GM19099 (cell line): Measurements from ENCODE around the gene SOCS3.

Experiments used
- POLR2A ChIP-seq: IDR thresholded peaks from 3 replicates; pipeline ENCODE4 v1.6.1; 2011; ENCODE audit warnings: low read depth; ENCODE audit not compliant: insufficient read length; ENCODE audit errors: extremely low read depth

The SOCS3 gene

DNA sequence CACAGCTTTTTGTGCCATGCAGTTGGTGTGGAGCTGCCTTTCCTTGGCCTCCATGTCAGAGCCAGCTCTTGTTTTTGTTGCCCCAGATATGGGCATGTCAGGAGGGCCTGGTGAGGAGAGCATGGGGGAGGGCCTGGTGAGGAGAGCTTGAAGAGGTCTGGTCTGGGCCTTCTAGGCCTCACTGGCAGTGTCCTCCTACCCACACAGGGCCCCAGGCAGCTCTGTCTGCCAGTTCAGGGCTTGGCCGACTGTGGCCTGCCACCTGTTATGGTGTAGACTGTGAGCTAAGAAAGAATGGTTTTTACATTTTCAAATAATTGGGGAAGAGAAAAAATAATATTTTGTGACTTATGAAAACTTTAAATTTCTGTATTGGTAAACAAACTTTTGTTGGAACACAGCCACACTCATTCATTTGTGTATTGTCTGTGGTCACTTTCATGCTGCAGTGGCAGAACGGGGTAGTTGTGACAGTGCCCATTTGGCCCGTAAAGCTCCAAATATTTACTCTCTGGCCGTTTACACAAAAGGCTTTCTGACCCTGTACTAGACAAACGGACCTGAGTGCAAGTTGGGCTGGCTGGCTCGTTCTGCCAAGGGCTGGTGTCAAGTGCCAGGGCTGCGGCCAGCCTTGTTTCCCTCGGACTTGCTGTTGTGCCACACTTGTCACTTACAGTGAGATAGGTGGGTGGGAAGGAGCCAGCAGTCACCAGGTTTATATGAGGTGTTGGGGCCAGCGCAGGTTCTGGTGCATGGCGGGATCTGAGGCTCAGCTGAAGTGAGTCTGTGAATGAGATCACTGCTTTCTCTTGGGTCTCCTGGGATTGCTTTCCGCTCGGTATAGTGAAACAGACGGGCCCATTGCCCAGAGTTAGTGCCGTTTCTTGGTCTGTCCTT, 36.8 kb upstream of the SOCS3 start:
- no peak for TF ChIP-seq POLR2A

DNA sequence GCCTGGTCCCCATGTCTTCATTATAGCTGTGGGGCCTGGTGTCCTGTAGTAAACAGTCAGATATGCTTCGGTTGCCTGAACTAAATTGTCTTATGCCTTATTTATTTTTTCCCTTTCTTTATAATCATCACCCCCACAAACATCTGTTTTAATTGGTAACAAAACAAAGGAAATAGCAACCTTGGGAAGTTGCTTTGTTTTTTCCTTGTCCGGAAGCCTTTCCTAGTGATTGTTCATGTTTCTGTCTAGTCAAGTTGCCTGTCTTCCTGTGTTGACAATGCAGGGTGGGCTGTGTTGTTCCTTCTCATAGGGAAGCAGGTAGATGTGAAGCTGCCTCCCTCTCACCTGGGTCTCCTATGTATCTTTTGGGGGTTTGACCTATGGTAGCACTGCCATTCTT, 35.3 kb upstream of the SOCS3 start:
- no peak for TF ChIP-seq POLR2A

DNA sequence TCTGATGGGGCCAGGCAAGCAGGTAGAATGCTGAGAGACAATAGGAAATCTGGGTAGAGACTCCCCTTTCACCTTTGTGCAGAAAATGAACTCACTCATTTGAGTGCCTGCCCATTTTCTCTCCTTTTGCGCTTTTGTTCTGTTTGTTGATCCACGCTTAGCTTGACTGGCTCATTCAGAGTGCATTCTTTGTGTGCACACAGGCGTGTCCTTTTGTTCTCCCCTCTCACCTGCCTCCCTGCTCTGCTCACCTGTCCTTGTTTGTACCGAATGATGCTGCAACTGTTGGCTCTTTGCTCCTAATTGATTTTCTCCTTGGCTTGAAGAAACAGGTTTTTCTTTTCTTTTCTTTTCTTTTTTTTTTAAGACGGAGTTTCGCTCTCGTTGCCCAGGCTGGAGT, 34.3 kb upstream of the SOCS3 start:
- no peak for TF ChIP-seq POLR2A

DNA sequence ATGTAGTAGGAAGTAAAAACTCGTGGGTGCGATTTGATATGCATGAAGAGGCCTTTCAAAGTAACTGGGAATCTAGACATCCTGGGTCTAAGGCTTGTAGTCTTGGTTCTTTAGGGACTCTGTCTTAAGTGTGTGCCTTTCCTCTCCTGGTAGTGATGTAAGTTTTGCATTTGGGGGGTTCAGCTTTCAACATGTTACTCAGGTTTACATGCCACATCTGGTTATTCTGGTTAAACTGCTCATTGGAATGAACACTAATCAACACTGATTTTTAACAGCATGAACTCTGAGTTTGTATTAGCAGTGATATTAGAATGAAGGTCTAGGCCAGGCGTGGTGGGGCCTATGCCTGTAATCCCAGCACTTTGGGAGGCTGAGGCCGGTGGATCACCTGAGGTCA, 33.7 kb upstream of the SOCS3 start:
- TF ChIP-seq POLR2A: no peak

DNA sequence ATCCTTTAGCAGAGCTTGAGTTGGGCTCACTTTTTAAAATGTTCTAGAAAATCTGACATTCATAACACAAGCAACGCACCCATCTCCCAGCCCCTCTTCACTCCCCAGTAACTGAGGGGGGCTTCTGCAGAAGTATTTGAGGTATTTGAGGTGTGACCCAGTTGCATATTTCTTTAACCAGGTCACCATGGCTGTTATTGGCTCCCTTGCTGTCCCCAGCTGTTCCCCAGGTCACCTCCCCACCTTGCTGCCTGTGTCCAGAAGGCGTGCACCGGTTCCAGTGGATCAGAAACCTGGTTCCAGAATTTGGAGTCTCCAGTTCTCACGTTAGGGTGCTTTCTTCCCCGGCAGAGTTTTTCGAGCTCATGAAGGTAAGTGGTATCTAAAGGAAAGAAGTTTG, 32.4 kb upstream of the SOCS3 start:
- TF ChIP-seq POLR2A: no peak

DNA sequence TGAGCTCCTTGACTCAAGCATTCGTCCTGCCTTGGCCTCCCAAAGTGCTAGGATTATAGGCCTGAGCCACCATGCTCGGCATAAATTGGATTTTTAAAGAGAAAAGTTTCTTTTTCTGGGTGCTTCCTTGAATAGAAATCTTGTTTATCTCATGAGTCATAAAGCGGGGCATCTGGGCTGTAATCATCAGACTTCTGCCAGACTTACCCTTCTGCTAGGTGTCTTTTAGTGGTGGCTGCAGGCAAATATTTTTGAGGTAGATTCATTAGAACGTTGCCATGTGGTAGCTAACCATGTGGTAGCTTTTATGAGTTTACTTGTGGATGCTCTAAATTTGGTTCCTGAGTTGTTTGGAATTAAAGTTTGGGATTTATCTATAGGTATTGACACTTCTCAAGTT, 32.0 kb upstream of the SOCS3 start:
- no peak for TF ChIP-seq POLR2A

DNA sequence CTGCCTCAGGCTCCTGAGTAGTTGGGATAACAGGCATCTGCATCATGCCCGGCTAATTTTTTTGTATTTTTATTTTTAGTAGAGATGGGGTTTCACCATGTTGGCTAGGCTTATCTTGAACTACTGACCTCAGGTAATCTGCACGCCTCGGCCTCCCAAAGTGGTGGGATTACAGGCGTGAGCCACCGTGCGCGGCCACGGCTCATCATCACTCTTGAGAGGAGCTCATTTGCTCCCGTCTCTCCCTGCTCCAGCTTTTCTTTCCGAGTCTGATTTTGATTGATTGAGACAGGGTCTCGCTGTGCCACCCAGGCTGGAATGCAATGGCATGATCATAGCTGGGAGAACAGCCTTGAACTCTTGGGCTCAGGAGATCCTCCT, 31.2 kb upstream of the SOCS3 start:
- TF ChIP-seq POLR2A: no peak

DNA sequence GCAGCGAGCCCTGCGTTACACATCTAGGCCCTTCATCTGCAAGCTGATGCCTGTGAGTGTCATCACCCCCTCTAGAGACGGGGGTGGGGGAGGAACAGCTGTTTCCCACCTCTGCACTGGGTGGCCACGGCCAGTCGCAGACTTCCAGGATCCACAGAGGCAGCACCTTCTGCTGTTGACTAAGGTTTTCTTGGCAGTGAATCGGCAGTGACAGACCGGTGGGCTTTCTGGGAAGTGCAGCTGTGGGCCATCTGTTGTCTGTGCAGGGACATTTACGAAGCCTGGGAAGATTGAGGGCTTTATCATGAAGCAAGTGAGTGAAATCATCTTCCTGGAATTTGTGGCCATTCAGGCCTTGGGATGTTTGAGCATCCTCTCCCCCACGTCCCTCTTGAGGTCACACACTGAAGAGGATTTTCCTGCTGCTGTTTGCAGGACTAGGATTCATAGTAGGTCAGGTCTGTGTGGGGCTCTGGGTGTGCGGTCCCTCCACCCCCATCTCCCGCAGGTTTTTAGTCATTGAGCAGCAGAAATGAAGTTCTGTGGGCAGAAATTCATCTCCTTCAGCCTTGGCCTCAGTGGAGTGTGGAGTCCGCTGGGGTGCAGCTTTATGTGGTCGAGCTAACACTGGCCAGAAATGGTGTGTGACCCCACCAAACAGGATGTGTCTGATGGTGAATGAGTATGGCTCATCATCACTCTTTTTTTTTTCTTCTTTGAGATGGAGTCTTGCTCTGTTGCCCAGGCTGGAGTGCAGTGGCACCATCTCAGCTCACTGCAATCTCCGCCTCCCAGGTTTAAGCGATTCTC, 30.6 kb upstream of the SOCS3 start:
- TF ChIP-seq POLR2A: no peak

DNA sequence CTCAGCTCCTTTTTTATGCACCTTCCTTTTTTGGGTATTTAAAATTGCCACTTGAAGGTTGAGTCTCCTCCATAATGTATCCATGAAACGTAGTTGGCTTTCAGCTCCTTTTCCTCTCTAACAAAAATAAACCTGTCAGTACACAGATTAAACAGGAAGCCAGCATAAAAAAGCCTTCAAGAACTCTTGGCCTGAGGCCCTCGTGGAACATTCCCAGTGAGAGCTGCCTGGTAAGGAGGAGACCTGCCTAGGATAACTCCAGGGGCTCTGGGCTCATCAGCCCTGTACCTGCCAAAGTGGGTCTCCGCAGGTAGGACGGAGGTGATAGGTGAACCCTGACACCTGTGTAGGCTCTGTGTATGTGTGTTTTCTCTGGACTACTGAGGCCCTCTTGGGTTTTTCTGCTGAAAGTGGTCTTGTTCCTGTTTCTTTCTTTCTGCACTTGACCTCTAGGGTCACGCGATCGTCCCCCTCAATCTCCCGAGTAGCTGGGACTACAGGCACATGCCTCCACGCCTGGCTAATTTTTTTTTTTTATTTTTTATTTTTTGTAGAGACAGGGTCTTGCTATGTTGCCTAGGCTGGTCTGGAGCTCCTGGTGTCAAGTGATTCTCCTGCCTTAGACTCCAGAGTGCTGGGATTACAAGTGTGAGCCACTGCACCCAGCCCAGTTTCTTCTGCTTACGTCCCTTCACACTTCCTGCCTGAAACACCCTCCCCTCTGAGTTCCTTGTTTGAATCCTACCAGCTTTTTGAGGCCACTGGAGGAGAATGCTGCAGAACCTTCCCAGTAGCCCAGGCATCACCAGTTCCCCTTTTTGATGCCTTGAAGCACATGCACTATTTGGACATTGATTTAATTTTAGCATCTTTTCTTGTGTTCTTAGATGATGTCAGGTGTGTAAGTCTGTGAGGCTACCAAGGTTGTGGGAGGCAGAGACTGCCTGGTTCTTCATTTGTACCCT, 28.4 kb upstream of the SOCS3 start:
- no peak for TF ChIP-seq POLR2A

DNA sequence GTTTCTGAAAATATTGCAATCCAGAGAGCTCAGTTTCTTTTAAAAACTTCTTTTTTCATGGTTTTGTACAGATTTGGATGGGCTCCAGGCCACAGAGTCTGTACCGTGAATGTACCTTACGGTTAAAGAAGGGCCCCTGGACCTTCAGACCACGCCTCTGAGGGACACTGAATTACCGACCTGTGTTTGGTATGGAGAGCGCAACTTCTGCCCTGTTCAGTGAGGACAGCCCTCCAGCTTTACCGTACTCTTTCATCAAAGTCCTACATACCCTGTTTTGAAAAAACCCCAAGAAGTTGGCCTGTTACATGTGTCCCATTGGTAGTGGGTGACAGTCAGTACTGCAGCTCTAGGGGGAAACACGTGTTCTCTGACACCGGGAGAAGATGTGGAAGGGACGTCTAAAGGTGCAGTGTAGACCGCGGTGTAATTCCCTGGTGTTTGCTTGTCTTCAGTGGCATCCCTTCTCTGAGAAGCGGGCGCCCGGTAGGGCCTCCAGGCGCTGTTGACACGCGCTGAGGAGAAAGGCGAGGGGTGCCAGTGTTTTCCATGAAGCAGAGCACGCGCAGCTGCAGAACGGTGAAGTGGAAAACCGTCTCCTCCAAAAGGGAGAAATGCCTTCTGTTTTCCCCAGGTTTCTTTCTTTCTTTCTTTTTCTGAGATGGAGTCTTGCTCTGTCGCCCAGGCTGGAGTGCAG, 24.8 kb upstream of the SOCS3 start:
- no peak for TF ChIP-seq POLR2A

DNA sequence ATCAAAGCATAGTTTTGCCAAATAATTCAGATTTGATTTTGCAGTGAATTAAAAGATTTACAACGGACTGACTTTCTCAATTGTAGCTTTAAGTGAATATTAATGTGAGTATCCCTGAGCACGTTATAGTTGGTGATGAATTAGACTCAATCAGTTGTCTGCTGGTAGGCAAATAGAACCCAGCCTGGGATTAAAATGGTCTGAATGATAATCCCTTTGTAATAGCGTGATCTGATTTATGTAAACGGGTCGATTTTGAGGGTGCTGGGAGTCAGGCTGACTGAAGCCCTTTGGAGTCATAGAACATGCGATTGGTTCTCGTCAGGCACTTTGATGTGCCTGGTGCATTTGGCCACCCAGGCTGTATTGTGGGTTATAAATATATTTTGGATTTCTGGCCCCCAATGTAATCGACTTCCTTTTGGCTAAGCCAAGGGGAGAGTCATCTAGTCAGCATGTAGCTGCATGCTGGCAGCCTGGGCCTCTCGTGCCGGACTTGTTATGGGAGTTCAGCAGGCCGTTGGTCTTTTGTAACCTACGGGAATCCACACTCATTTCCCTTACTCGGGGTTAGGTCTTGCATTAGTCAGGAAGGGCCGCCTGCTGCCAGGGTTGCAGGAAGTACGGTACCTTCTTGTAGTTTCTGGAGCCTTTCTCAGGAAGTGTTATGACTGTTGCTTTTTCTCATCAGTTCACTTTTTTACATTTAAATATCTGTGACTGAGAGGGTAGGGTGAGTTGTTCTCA, 24.0 kb upstream of the SOCS3 start:
- TF ChIP-seq POLR2A: no peak

DNA sequence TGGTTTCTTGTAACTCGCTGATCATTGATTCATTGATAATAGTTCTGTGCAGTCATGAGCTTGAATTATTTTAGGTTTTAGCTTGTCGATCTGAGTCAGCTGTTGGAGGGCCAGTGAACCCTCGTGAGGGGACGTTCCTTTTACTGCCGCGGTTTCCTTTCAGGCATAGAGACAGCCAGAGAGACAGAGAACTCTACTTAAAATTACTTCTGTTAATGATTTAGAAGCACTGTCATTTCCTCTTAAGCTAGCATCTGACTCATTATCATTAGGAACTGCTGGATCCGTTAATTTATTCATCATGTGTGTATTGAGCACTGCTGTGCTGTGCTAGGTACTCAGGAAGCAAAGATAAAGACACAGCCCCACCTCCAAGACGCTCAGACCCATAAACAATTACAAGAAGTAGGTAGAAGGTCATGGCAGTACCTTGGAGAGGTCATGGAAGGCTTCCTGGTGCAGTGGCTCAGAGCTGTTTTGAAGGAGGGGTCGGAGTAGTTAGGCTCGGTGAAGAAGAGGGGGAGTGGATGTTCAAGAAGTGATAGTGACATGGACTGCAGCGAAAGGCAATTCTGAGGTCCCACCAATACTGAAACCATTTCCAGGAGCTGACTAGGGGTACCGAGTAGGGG, 21.8 kb upstream of the SOCS3 start:
- TF ChIP-seq POLR2A: no peak

DNA sequence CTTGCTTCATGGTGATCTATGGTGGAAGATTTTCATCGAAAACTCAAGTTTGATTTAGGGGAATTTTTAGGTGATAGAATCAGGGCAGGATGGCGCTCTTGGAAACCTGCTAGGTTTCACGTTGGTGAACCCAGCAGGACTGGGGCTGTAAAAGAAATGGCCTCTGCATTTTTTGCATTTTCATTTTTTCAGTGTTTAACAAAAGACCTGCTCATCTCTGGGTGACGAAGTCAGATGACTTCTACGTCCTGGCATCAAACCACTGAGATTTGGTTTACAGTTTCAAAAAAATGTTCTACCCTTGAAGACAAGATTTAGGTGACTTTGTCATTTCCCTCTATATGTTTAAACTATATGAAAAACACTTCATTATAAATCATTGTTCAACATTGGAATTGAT, 20.5 kb upstream of the SOCS3 start:
- no peak for TF ChIP-seq POLR2A
